Endothelial cell of umbilical vein (primary cell): ENCODE measurements around the gene DYNLT3.

ENCODE experiments used
- EZH2 ChIP-seq: IDR thresholded peaks from 2 replicates; pipeline ENCODE4 v1.6.1; 2012; ENCODE audit warnings: borderline replicate concordance, low read depth, mild to moderate bottlenecking, moderate library complexity, low read length, inconsistent platforms; ENCODE audit not compliant: severe bottlenecking
- FOS ChIP-seq: IDR thresholded peaks from 2 replicates; pipeline ENCODE4 v1.6.1; 2011; ENCODE audit warnings: mild to moderate bottlenecking, low read length, moderate library complexity, borderline replicate concordance; ENCODE audit not compliant: insufficient read depth
- JUN ChIP-seq: IDR thresholded peaks from 2 replicates; pipeline ENCODE4 v1.6.1; 2011; ENCODE audit warnings: borderline replicate concordance, low read depth; ENCODE audit not compliant: insufficient read length, insufficient read depth
- MYC ChIP-seq: IDR thresholded peaks from one replicate; pipeline ENCODE4 v1.6.1; 2011; ENCODE audit warnings: mild to moderate bottlenecking, low read depth, low read length
- POLR2A ChIP-seq: IDR thresholded peaks from 2 replicates; pipeline ENCODE4 v1.6.1; 2012; ENCODE audit warnings: low read depth, mild to moderate bottlenecking, control low read depth, low read length
- POLR2AphosphoS5 ChIP-seq: IDR thresholded peaks from 2 replicates; pipeline ENCODE4 v1.6.1; 2012; ENCODE audit warnings: low read depth, mild to moderate bottlenecking, control low read depth, low read length, moderate library complexity; ENCODE audit not compliant: insufficient read depth
- TF ChIP-seq, protein P1 (sequence below), 2 donors: IDR thresholded peaks; 1 replicate in 1 of 2; 2 replicates in 1 of 2; pipeline ENCODE4 v1.5.1; 2011; ENCODE audit warnings: low read length in 2 of 2, mild to moderate bottlenecking in 2 of 2, moderate library complexity in 2 of 2, control low read depth in 1 of 2, inconsistent platforms in 1 of 2, low read depth in 1 of 2; ENCODE audit not compliant: insufficient read depth in 1 of 2; ENCODE audit errors: extremely low read depth in 1 of 2
- TF ChIP-seq, protein P2 (sequence below): IDR thresholded peaks from 2 replicates; pipeline ENCODE4 v1.6.1; 2011; ENCODE audit not compliant: insufficient read depth, insufficient read length

DNA sequence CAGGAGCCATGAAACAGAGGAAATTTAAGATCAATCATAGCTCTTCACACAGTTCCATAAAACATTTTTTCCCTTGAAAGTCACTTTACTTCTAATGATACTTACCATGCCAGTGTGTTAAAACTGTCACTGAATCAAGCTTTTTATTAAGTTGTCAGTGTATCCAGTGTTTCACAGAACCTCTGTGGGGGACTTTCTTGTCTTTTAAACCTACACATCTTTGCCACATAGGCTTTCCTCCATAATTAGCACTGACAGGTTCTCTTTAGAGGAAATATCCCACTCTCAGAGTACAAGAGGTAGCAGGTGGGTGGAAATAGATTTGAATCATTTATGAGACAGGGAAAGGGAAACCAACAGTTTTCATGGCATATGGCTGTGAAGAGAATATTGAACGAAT is 25.8 kb upstream of the DYNLT3 start:
- TF ChIP-seq, protein P1, sequence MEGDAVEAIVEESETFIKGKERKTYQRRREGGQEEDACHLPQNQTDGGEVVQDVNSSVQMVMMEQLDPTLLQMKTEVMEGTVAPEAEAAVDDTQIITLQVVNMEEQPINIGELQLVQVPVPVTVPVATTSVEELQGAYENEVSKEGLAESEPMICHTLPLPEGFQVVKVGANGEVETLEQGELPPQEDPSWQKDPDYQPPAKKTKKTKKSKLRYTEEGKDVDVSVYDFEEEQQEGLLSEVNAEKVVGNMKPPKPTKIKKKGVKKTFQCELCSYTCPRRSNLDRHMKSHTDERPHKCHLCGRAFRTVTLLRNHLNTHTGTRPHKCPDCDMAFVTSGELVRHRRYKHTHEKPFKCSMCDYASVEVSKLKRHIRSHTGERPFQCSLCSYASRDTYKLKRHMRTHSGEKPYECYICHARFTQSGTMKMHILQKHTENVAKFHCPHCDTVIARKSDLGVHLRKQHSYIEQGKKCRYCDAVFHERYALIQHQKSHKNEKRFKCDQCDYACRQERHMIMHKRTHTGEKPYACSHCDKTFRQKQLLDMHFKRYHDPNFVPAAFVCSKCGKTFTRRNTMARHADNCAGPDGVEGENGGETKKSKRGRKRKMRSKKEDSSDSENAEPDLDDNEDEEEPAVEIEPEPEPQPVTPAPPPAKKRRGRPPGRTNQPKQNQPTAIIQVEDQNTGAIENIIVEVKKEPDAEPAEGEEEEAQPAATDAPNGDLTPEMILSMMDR (IDR thresholded peaks at IDR 0.05; ENCODE audit: extremely low read depth in 1 of 2, insufficient read depth in 1 of 2, low read depth in 1 of 2, low read length in 2 of 2): no peak
- TF ChIP-seq MYC: no peak
- TF ChIP-seq JUN: no peak
- TF ChIP-seq POLR2A: no peak
- TF ChIP-seq EZH2: no peak
- TF ChIP-seq POLR2AphosphoS5: no peak
- TF ChIP-seq, protein P2, sequence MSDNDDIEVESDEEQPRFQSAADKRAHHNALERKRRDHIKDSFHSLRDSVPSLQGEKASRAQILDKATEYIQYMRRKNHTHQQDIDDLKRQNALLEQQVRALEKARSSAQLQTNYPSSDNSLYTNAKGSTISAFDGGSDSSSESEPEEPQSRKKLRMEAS: no peak
- TF ChIP-seq FOS: no peak
